ACHN (cell line): ENCODE data around the gene VIPR2.
"Not testable (repeated sequence)": the region's sequence is repeated elsewhere in the genome, so short reads cannot be mapped to it uniquely, and the experiment has no call there.

Experiments used
- DNase-seq: peaks from one replicate; pipeline ENCODE4 v3.0.0-alpha.2; 2015
- in situ Hi-C: cut with HindIII; loops from 2 replicates; pipeline ENCODE4 v1.10.0; 2017; ENCODE audit warnings: low sequenced_read_pairs, low pct_ligation_motif_present, low pct_unique_long_range_greater_than_20kb

Gene VIPR2

DNA sequence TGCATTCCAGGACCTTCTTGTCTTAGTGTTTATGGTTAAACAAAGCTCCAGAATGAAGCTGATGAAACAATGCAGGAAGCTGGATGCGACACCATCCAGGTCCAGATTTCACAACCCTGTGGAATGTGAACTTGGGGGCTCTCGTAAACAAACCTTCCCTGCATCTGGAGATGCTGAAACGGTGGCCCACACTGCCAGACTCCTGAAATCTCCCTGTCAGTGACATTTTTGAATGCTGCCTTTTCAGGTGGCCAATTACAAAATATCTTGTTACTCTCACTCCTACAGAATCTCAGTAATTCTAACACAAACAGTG is 18.8 kb downstream of the VIPR2 start:
- in situ Hi-C loops: no loop called here
- DNase-seq: no peak

DNA sequence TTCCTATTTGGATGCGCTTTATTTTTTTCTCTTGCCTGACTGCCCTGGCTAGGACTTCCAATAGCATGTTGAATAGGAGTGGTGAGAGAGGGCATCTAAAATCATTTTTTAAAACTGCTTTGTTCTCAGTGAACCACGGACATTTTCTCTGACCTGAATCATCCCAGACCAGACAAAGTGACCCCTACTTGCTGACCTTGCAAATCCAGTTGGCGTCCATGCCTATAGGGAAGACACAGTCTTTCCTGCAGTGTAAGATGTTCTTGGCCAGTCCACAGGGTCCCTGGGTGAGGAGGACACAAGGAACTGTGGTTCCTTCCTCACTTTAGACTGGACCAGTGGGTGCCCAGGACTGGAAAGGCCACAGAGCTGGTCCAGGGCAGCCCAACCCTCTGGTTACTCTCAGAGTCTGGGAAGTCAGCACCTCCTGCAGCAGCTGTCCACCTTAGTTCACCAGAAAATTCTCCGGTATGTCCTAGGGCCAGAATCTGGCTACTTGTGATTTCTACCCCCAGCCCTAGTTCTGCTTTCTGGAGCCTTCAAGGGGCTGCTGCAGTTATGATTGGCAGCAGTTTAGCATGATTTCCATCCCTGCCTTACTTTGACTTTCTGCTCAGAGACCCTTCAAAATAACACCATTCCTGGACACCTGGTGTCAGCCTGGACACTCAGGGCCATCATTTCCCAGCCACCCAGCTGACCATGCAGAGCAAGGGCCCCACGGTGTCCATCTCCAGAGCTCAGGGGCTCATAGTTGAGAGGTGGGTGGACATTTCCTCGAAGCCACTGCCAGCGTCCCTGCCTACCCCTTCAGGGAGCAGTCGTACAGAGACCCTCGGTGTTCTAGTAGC is 19.3 kb downstream of the VIPR2 start:
- DNase-seq: no peak
- in situ Hi-C loops: no loop called here

DNA sequence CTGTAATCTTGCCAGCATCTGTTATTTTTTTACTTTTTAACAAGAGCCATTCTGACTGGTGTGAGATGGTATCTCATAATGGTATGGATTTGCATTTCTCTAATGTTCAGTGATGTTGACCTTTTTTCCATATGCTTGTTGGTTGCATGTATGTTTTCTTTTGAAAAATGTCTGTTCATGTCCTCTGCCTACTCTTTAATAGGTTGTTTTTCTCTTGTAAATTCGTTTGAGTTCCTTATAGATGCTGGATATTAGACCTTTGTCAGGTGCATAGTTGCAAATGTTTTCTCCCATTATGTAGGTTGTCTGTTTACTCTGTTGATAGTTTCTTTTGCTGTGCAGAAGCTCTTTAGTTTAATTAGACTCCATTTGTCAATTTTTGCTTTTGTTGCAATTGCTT is 20.9 kb downstream of the VIPR2 start:
- in situ Hi-C loops, DNase-seq: not testable (repeated sequence)

DNA sequence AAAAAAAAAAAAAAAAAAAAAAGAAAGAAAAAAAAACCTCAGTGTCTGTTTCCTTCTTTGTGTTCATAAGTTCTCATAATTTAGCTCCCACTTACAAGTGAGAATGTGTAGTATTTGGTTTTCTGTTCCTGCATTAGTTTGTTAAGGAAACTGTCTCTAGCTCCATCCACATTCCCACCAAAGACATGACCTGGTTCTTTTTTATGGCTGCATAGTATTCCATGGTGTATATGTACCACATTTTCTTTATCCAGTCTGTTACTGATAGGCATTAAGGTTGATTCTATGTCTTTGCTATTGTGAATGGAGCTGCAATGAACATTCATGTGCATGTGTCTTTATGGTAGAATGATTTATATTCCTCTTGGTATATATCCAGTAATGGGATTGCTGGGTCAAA is 21.4 kb downstream of the VIPR2 start:
- in situ Hi-C loops, DNase-seq: not testable (repeated sequence)

DNA sequence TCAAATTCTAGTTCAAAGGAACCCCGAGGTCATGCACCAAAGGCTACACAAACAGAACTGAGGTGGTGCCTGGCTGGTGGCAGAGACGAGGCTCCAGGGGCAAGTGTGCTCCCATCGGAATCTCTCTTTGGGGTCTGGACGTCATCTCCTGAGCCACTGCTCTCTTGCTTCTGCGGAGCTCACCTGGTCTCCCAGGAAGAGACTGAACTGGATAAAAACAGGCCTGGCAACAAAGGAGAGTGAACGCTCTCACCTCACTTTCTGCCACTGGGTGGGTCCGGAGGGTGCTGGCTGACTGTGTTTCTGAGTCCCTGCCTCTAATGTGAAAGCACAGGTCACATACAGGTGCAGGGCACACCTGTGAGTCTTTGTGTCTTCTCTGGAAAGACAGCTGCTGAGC is 22.4 kb downstream of the VIPR2 start:
- DNase-seq: no peak
- in situ Hi-C loops: no loop called here

DNA sequence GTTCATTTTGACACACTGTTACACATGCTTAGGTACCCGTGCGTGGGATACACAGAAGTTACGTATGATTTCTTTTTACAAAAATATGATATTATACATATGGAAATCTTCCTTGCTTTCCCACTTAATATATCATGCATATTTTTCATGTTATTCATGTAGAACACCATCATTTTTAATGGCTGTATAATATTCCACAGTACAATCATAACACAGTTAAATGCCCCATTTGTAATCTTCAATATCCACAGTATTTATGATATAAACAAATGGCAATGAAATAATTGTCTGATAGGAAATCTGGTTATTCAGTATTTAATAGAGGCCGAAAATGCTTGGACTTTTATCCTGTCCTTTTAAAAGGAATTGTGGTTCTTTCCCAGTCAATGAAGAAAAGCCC is 23.2 kb downstream of the VIPR2 start:
- in situ Hi-C loops: no loop called here
- no peak for DNase-seq

DNA sequence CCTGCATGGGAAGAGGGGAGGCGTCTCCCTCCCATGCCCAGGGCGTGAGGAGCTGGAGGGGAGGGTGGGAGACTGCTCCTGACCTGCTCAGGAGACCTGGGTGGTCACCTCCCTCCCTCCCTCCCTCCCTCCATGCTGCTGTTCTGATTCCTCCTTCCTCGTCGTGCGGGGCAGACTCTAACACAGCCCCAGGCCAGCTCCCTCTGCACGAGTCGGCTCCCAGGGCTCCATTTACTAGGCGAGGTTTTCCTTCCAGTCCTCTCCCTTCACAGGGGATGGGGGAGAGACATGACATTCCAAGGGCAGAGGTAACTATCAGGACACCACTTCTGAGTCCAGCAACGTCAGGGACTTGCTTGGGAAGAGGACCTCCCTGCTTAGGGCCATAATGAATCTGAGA is 23.6 kb downstream of the VIPR2 start:
- no peak for DNase-seq
- in situ Hi-C loops: no loop called here

DNA sequence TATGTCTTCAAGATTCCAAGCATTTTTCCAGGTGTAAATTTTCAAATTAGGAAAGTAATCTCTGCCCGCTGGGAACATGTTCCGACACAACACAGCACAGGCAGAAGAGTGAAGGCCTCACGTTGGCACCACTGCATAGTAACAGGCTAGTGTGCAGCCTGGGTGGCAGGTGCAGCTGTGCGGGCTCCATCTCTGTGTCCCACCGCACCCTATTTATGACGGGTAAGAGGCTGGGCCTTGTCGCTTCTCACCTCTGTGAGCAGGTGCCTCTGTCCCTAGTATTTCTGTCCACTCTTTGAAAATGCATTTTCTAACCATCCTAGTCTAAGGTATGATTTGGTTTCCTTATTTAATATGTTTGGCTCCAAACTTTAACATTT is 24.1 kb downstream of the VIPR2 start:
- no peak for DNase-seq
- in situ Hi-C loops: no loop called here

DNA sequence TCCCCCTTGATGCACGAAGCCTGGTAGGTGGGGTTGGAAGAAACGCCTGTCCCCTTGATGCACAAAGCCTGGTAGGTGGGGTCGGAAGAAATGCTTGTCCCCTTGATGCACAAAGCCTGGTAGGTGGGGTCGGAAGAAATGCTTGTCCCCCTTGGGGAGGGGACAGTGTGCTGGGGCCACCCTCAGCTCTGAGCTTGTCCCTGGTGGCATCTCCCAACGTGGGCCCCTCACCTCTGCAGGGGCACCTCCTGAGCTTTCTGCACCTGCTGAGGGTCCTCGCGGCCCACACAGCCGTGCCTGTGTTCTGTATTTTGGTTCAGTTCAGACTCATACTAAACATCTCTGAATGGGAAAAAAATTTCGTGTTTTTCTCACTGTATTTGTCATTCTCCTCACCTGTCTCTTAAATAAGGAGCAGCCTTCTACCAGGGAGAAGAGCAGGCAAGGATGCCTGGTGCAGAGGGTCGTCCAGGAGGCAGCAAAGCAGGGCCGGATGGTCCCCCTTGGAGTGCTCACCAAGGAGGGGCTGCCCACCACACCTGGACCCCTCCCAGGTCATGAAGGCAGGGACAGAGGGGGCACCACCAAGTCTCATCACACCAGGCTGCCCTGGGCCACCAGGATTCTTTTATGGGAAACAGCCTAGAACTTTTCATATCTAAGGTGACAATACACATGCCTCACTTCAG is 24.7 kb downstream of the VIPR2 start:
- DNase-seq: no peak
- in situ Hi-C loops: no loop called here

DNA sequence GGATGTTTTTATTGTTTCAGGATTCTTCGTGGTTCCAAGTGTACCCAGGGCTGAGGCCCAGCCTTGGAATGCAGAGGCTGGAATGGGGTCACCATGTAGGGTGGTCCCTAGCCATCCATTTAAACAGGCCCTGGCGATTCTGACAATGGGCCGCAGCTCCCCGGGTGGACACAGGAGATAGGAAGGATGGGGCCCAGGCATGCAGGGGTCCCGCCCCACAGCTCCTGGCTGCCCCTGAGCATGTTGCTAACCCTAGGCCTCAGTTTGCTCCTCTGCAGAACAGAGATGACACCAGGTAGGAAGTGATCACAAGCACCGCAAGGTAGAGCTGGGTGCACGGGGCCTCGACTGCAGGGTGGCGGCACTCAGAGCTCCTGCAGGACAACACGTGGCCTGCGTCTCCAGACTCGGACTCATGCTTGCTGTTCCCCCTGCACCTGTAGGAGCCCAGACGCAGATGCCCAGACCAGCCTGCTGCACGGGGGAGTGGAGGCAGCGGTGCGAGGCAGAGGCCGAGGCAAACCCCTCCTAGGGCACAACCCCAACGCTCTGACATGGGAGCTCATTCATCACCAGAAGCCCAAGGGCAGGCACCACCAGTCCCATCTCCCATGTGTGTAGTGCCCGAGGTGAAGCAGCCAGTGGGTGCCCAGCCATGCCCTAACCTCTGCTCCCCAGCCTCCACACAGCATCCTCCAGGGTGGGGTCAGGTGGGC is 25.5 kb downstream of the VIPR2 start:
- DNase-seq: no peak
- in situ Hi-C loops: no loop called here

DNA sequence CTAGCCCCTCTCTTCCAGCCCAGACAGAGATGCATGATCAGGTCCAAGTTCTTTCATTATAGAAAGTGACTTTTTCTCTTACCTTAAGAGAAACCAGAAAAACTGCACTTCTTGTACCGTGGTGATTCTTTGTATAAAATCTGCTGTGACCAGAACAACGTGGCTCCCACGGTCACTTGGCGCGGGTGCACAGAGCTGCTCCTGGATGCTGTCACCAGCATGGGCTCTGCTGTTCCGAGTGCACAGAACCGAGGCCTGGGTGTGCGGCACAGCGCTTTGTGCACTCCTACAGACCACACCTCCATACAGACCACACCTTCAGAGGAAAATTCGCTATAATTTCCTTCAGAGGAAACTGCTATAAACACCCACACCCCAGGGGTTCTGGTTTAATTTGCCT is 26.0 kb downstream of the VIPR2 start:
- in situ Hi-C loops: no loop called here
- no peak for DNase-seq

DNA sequence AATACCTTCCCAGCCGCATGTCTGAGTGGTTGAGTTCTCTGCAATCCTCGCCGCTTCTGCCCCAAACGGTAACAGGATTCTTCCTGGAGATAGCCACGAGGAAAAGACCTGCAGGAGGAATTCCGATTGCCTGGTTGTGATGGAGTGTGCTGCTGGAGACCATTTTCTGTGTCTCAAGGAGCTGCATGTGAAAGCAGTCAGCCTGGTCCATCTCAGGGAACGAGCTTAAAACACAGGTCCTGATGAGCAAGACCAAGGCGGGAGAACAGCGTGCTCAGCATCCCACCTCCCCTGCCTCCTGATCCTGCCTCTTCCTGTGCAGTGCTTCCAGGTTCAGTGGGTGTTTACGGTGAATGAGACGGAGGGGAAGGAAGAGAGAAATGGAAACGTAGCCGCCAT is 26.5 kb downstream of the VIPR2 start:
- in situ Hi-C loops: no loop called here
- no peak for DNase-seq

DNA sequence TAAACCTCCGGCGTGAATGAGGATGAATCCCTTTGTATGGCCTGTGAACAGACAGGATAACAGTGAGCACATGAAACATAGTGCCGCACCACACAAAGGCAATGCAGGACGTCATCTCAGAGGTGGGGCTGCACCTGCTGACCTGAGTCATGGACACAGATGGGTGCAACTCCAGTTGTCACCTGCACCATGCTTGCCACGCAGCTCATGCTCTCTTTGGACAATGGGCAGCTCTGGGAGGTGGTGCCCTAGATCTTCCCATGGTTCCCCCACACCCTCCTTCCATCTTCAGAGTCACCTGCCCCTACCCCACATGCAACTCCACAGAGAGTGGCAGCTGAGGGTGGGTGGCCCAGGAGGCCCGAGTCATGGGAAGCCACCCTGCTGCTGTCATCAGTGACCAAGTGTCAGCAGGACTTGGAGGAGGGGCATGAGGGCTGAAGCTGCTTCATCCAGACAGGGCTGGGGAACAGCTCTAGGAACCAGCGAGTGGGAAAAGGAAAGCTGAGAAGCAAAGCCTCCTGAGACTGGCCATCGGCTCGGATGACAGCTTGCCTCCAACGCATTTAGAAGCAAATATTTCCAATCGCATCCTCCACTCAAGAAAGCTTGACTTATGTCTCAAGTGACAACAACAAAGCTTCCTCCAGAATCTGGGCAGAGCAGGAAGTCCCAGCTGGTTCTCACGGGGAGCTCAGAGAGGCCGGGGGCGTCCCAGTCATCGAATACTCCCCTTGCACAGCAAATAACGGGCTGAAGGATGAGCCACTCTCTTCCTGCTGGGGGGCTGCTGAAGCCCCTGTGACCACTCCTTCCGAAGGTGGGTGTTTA is 27.1 kb downstream of the VIPR2 start:
- in situ Hi-C loops: no loop called here
- no peak for DNase-seq

DNA sequence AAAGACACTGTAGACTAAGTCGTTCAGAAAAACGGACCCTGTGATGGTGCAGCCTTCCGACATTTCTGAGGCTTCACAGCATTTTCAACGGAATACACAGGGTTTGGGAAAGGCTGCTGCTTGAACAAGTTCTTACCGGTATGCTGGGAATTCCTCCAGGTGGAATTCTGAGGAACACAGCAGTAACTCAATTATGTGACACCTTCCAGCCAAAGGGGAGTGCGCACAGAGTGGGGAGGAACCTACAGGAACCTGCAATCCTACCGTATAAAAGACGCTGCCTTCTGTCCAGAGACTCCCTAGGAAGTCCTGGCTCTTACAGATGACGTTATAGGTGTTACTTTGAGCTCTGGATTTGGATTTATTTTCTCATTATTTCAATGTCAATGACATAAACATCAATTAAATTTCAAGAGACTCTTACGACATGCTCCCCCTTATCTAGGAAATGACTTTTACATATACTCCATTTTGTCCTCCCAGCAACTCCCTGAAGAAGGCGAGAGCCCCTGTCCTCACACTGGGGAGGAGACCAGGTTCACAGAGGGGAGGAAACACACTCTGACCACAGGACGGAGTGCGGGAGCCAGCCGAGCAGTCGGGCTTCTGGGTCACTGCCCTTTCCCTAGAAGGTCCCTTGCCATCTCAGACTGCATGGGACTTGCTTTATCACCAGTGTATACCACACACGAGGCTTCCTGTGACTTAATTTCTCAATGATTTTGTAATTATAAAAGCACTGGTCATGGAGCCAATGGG is 27.9 kb downstream of the VIPR2 start:
- no peak for DNase-seq
- in situ Hi-C loops: no loop called here

DNA sequence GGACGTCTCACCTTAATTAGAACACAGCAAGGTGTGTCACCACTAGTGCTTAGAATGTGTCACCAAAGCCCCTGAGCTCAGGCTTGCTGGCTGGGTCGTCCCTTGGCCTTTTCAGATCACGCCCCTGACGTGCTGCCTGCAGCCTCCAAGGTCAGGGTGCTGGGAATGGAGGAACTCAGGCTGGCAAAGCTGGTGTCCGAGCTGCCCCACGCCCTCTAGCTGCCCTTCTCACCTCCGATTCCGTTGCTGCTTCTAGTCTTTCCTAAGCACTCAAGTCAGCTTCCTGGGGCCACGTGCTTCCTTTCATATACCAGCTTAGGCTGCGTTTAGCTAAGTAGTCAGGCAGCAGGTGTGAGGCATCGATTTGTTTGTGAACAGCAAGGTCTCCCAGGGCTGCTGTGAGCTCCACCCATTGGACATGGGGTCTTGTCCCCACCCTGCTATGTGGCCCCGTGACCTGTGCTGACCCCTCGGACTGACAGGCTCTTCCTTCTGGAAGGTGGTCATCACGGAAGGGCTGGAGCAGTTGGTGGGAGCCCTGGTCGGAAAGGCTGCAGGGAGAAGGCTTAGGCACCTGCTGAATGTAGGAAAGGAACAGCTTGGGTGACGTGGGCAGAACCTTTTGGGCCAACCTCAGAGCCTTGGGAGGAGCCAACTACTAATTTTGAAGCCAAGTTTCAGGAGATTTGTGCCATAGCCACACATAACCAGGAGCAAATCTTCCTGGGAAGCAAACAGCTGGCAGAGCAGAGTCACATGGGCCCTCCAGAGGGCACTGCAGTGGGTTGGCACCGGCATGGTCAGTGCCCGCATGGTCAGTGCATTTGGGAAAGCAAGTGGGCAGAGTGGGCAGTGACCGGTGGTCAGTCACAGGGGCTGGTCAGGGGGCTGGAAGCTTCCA is 28.8 kb downstream of the VIPR2 start:
- DNase-seq: peak; percentile 17
- in situ Hi-C loops: no loop called here

DNA sequence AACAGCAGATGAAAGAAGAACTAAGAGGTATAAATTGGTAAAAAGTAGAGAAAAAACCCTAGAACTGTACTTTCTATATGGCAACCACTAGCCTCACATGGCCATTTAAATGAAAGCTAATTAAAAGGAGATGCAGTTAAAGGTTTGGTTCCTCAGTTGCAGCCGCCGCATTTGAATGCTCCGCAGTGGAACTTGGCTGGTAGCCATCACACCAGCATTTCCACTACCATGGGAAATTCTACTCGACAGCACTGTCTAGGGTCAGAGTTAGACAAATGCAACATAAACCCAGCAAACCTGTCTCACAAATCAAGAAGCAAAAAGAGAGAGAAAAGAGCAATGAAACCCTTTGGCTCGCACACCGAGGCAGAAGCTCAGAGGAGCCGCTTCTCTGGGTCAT is 29.7 kb downstream of the VIPR2 start:
- DNase-seq: no peak
- in situ Hi-C loops: no loop called here

DNA sequence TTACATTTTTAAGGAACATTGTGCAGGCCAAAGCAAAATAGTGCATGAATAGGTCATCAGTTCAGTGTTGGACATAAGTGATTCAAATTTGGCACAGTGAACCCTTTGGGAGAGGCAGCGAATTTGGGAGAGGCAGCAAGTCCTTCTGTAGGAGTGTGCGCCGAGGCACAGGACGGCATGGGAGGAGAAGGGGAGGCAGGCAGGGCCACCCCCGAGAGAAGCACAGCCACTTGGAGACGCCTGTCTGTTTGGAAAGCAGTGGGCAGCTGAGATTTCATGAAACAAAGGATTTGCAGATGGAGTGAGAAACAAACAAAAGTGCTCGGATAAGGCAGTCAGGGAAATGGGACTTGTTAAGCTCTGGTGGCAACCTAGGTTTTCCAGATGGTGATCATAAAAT is 30.6 kb downstream of the VIPR2 start:
- DNase-seq: no peak
- in situ Hi-C loops: no loop called here
